NCI-H2227 treated with DMSO at 0.1 percent for 48 hours (cell line): ENCODE results near the gene AGMAT.

ENCODE experiments used
- DNase-seq: peaks from one replicate; lab custom pipeline; 2025; lab: John Stamatoyannopoulos, UW

Gene AGMAT

GRCh38 chr1:15559189-15559810, 25.6 kb downstream of the AGMAT start:
- DNase-seq: no peak

DNA sequence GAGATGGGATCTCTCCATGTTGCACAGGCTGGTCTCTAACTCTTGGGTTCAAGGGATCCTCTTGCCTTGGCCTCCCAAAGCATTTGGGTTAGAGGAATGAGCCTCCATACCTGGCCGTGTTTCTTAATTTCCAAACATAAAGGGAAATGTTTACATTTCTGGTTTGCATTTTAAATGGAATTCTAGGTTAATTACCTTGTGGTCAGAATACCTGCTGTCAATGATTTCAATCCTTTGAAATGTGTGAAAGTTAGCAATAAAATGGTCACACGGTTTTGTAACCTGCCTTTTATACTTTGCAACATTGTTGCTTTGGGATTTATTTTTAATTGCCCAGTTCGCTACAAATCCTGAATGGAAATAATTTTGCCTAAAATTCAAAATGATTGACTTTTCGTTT, 26.3 kb downstream of the AGMAT start:
- no peak for DNase-seq

- DNase-seq: no peak
These were observed 27.3 kb downstream of the AGMAT start for GRCh38 chr1:15557594-15557993.

- no peak for DNase-seq
These were observed 27.8 kb downstream of the AGMAT start for GRCh38 chr1:15557008-15557407.

GRCh38 chr1:15550573-15550972, 34.3 kb downstream of the AGMAT start:
- no peak for DNase-seq

- no peak for DNase-seq
These were observed 38.2 kb downstream of the AGMAT start for GRCh38 chr1:15546641-15547040.

GRCh38 chr1:15543589-15544568, 41.0 kb downstream of the AGMAT start:
- no peak for DNase-seq

- no peak for DNase-seq
These were observed 41.6 kb downstream of the AGMAT start for GRCh38 chr1:15543251-15543588.

GRCh38 chr1:15542388-15543250, 42.2 kb downstream of the AGMAT start:
- DNase-seq: no peak

DNA sequence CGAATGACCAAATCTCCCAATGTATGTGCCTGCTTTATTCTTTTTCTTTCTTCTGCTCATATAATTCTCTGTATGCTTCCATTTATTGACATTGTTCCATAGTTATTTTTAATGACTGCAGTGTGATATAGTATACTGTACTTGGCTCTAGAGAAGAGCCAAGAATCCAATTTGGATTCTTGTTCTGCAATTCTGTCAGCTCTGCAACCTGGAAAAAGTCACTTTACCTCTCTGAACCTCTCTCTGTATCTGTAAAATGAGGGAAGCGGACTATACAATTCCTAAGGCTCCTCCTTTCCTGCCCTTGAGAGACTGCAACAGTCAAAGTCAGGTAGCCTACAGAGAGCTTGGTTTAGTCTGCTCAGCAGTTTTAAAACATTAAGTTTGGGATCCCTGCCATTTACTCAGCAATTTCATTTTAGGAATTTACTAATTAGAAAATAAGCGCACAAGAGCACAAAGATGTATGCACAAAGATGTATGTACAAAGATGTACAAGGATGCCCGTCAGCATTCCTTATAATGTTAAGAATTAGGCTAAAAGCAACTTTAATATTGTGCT, 43.5 kb downstream of the AGMAT start:
- no peak for DNase-seq

- DNase-seq: no peak
These were observed 44.7 kb downstream of the AGMAT start for GRCh38 chr1:15540186-15540585.

- DNase-seq: peak; percentile 87
These were observed 46.1 kb downstream of the AGMAT start for GRCh38 chr1:15538771-15539170.

- no peak for DNase-seq
These were observed 53.2 kb downstream of the AGMAT start for GRCh38 chr1:15531682-15532081.

DNA sequence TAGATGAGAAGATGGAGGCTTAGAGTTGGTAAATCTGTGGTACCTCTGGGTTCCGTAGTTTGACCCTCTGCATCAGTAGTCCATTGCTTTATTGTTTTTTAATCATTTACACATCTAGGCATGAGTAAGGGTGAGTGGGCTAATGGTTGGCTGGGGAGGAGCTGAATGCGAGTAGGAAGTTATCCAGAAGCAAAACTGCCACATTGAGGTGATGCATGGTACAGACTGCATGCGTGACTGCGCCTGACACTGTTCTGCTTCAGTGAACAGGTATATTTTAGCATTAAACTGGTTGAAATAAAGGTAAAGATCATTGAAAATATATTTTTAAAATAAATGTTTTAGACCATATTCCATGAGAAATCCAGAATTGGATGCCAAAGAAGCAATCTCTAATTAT, 53.8 kb downstream of the AGMAT start:
- DNase-seq: no peak

- peak; percentile 99 for DNase-seq
These were observed 58.1 kb downstream of the AGMAT start, which contains the start of gene DNAJC16 for GRCh38 chr1:15526490-15527339. DNAJC16 (plus strand) TSS chr1:15526848; CDS start chr1:15529106, 2,258 bp downstream.

DNA sequence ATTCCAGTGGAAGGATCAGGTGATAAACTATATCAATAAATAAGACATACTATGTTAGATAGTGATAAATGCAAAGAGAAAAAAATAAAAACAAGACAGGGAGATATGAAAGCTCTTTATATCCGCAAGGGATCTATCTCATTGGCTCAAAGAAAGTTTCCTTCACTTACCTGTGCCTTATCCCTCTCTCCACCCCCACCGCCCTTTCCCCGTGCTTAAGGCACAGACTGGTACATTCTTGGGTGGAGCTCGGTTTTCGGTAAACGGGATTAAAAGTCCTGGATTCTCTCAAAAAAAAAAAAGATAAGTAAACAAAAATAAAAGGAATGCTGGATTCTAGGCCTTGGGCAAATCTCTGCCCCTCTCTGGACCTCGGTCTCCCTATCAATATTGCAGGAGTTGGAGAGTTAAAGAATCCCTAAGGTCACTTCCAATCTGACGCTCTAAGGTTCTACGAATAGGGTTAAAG, 58.8 kb downstream of the AGMAT start:
- DNase-seq: no peak

DNA sequence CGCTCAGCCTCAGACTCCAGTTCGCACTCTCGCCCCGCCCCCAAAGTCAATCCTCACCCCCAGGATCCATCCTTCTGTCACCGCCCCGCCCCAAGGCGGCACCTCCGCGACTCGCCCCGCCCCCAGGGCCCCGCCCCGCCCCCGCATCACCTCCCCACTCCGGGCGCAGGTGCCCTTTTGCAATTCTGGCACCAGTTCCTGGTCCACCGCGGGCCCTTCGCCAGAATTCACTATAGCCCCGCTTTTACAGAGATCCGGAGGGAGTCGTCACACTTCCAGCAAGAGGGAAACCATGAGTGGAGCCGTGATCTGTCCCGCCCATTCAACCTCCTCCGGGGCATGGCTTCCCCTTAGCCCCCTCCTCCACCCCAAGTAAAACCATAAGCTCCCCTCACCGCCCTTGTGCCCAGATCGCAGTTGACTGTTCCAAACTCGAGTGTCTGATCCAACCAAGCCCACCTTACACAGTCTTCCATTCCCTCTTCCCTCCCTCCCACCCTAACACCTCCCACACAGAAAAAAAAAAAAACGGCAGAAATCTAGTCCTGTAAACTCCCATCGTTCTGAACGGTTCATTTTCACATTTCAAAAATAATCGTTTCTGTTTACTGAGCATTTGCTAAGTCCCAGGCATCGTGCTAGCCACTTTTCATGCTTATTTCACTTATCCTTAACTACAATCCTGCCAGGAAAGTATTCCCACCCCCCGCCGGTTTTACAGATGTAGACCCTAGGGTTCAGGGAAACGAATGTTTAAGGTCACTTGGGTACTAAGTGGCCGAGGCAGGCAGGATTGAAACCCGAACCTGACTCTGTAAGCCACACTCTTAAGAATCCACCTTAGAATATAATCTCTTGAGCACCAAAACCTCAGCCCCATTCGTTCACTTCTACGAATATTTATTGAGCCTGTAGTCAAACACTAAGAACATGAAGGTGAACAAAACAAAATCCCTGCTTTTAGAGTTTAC, 59.5 kb downstream of the AGMAT start:
- DNase-seq: no peak

- peak; percentile 99 for DNase-seq
These were observed 60.4 kb downstream of the AGMAT start for GRCh38 chr1:15524283-15525049.

GRCh38 chr1:15524021-15524282, 60.9 kb downstream of the AGMAT start, which contains the start of gene CASP9:
CASP9 (minus strand) TSS chr1:15524215; CDS start chr1:15524200, 15 bp downstream.
- no peak for DNase-seq
